ENCODE measurements around the gene FOXP3. TPM values are rescaled to one million over a fixed set of nuclear protein-coding genes. Genes with fewer than 3 reads are reported as not detected.

The FOXP3 gene
- total and polyA plus RNA-seq, 2 donors, result 1.9 to 5.5 TPM

DNA sequence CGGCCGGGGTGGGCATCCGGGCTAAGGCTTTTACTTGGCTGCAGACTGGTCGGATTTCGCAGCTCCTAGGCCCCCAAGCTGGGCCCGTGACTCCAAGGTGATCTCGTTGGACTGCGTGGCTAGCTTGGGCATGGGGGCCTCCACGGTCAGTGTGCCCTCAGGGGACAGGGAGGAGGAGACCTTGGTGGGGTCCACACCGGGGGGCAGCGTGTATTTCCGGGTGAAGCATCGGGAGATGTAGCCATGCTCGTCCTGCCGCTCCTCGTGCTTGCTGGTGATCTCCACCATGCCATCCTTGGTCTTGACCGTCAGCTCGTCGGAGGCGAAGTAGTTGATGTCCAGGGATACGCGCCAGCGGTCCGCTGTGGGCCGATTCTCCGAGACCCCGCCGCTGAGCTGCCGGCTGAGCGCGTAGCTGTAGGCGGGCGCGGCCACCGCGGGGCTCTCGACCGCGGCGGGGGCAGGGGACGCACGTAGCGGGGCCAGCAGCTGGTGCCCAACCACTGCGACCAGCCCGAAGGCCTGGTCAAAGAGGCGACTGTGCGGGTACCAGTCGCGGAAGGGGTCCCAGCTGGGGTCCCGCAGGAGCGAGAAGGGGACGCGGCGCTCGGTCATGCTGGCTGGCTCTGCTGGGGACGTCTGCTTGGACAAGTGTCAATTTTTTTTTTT is 30.5 kb downstream of the FOXP3 start:
- Histone ChIP-seq H3K36me3 (ENCODE audit: control insufficient read depth in 2 of 2, insufficient read depth in 2 of 2, low read length in 1 of 2) (peaks cover 0 to 3% of the 10 kb centered on the region in 2 donors), H3K4me1 (ENCODE audit: control insufficient read depth in 2 of 2, insufficient read depth in 2 of 2, low read length in 2 of 2) (peaks cover 6 to 40% of the 10 kb centered on the region in 2 donors), H3K9me3 (ENCODE audit: control insufficient read depth in 2 of 2, insufficient read depth in 1 of 2, low read length in 1 of 2) (peaks cover 0 to 11% of the 10 kb centered on the region in 2 donors), H3K27ac (ENCODE audit: low read depth in 1 of 2, low read length in 1 of 2) (peak overlapping the region in 1 of 2 donors; percentile 32), H3K27me3 (ENCODE audit: control insufficient read depth in 2 of 2, insufficient read depth in 1 of 2, low read length in 1 of 2) (peaks cover 0 to 5% of the 10 kb centered on the region in 2 donors), H3K4me3 (ENCODE audit: low read length in 2 of 2) (no peak overlapping the region)
- DNase-seq (ENCODE audit: low read depth in 6 of 9, low spot score in 9 of 9), result no peak
- 79% methylated on average over 55 of the region's 56 CpGs for WGBS

DNA sequence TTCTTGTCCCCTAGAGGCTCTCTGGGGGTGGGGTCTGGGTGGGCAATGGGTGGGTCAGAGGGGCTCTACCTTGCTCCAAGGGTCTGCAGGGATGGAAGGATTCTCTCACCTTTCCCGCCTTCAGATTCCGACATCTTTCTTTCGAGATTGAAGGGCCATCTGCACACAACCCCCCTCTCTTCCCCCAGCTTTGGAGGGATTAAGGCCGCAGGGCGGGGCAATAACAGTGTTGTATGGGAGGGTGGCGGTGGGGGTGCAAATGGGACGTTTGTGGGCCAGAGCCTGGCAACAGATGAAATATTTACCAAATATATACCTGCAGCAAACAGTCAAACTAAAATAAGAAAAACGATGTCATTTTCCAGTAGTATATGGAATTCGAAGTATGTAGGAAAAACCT is 31.3 kb downstream of the FOXP3 start, which contains the start of gene CACNA1F:
CACNA1F (minus strand) TSS at position 165 of the 400 bp plus-strand sequence; CDS start at position 134, 31 bp downstream.
- peak within 1 kb of the TSS in 1 of 2 donors; percentile 32 for H3K27ac ChIP-seq (ENCODE audit: low read depth in 1 of 2, low read length in 1 of 2)
- peaks cover 0 to 13% of the 10 kb centered on the region in 2 donors for H3K9me3 ChIP-seq (ENCODE audit: control insufficient read depth in 2 of 2, insufficient read depth in 1 of 2, low read length in 1 of 2)
- H3K4me3 ChIP-seq (ENCODE audit: low read length in 2 of 2), result no peak within 1 kb of the TSS
- DNase-seq (ENCODE audit: low read depth in 6 of 9, low spot score in 9 of 9), result no peak
- 90% methylated on average over 9 of the region's 9 CpGs for WGBS
- H3K27me3 ChIP-seq (ENCODE audit: control insufficient read depth in 2 of 2, insufficient read depth in 1 of 2, low read length in 1 of 2), result peaks cover 0 to 5% of the 10 kb centered on the region in 2 donors
- no peaks in the 10 kb centered on the region for H3K36me3 ChIP-seq (ENCODE audit: control insufficient read depth in 2 of 2, insufficient read depth in 2 of 2, low read length in 1 of 2)
- peaks cover 6 to 40% of the 10 kb centered on the region in 2 donors for H3K4me1 ChIP-seq (ENCODE audit: control insufficient read depth in 2 of 2, insufficient read depth in 2 of 2, low read length in 2 of 2)

DNA sequence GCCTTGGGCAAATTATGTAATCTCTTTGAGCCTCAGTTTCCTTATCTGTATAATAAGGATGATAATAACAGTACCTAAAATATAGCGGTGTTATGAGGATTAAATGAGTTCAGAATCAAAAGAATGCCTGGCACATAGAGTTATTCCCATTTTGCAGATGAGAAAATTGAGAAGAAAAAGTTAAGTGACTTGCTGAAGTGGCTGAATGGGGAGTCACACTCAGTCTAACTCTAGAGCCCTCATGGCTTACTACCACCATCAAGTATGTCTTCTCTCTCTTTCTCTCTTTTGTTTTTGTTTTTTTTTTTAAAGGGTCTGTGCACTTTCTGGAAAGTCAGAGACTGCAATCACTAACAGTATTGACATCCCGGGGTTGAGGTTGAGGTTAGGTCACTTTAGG is 32.0 kb downstream of the FOXP3 start:
- Histone ChIP-seq H3K9me3 (ENCODE audit: control insufficient read depth in 2 of 2, insufficient read depth in 1 of 2, low read length in 1 of 2) (peaks cover 0 to 13% of the 10 kb centered on the region in 2 donors), H3K27ac (ENCODE audit: low read depth in 1 of 2, low read length in 1 of 2) (no peak overlapping the region), H3K4me3 (ENCODE audit: low read length in 2 of 2) (no peak overlapping the region), H3K36me3 (ENCODE audit: control insufficient read depth in 2 of 2, insufficient read depth in 2 of 2, low read length in 1 of 2) (no peaks in the 10 kb centered on the region), H3K27me3 (ENCODE audit: control insufficient read depth in 2 of 2, insufficient read depth in 1 of 2, low read length in 1 of 2) (peaks cover 0 to 5% of the 10 kb centered on the region in 2 donors), H3K4me1 (ENCODE audit: control insufficient read depth in 2 of 2, insufficient read depth in 2 of 2, low read length in 2 of 2) (peaks cover 6 to 40% of the 10 kb centered on the region in 2 donors)
- 94% methylated on average over 2 of the region's 2 CpGs for WGBS
- DNase-seq (ENCODE audit: low read depth in 6 of 9, low spot score in 9 of 9), result no peak

DNA sequence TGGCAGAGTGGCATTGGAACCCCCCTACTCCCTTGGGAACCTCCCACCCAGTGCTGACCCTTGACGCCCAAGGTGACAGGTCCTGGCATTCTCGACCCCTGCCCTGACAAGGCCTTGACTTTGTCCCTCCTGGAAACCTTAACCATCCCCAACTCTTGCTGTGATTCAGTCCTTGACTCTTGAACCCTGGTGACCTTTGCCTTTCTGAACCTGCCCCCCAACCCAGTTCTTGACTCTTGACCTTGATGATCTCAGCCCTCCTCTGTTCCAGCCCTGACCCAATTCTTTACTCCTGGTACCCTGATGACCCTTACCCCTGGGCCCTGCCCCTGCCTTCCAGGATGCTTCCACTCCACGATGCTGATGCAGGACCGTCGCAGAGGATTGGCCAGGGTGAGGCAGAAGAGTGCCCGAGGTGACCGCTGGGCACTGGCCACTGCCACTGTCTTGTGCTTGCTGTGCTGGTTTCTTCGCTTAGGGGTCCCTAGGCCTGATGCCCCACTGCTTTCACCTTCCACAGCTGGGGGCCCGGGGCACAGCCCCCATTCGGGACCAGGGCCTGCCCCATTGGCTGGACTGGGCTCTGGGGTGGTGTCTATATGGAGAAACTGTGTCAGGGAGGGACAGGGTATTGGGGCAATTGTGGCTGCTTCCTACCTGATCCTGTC is 33.0 kb downstream of the FOXP3 start:
- 98% methylated on average over 10 of the region's 10 CpGs for WGBS

DNA sequence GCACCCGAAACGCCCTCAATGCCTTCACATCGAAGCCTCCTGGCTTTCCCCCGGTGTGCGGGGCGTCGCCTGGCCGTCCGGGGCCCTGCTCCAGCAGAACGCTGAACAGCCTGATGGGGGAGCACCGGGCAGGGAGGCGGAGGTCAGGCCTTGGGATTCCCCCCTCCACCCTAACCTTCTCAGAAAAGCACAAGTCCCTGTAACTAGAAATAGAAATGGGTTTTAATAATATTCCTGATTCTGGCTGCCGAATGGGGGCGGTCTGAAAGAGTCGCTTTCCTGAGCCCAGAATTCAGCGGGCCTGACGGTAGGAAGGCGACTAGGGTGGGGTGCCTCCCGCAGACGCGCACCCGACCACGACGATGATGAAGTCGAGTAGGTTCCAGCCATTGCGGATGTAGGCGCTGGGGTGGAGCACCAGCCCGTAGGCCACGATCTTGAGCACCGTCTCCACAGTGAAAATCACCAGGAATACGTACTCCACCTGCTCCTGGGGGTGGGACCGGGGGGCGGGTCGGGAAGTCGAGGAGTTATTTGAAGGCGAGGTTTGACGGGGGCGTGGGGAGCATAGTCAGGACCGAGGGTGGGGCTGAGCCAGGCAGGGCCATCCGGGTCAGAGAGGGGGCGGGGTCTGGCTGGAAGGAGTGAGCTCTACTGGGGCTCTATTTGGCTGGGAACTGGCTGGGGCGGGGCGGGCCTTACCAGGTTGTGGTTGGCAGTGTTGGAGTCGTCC is 33.8 kb downstream of the FOXP3 start:
- no peaks in the 10 kb centered on the region for H3K36me3 ChIP-seq (ENCODE audit: control insufficient read depth in 2 of 2, insufficient read depth in 2 of 2, low read length in 1 of 2)
- H3K4me3 ChIP-seq (ENCODE audit: low read length in 2 of 2), result peak overlapping the region; percentile 44 to 45
- peaks cover 0 to 19% of the 10 kb centered on the region in 2 donors for H3K9me3 ChIP-seq (ENCODE audit: control insufficient read depth in 2 of 2, insufficient read depth in 1 of 2, low read length in 1 of 2)
- WGBS, result 4% methylated on average over 44 of the region's 44 CpGs
- peak in 5 of 9 donors; percentile 20 to 66 (median 39) for DNase-seq (ENCODE audit: low read depth in 6 of 9, low spot score in 9 of 9)
- H3K27me3 ChIP-seq (ENCODE audit: control insufficient read depth in 2 of 2, insufficient read depth in 1 of 2, low read length in 1 of 2), result peaks cover 0 to 11% of the 10 kb centered on the region in 2 donors
- H3K4me1 ChIP-seq (ENCODE audit: control insufficient read depth in 2 of 2, insufficient read depth in 2 of 2, low read length in 2 of 2), result peaks cover 3 to 29% of the 10 kb centered on the region in 2 donors
- peak overlapping the region; percentile 61 to 78 for H3K27ac ChIP-seq (ENCODE audit: low read depth in 1 of 2, low read length in 1 of 2)

More for the DNA sequence above, 33.0 kb downstream of the FOXP3 start:
- H3K36me3 ChIP-seq (ENCODE audit: control insufficient read depth in 2 of 2, insufficient read depth in 2 of 2, low read length in 1 of 2), result no peaks in the 10 kb centered on the region
- no peak overlapping the region for H3K27ac ChIP-seq (ENCODE audit: low read depth in 1 of 2, low read length in 1 of 2)
- DNase-seq (ENCODE audit: low read depth in 6 of 9, low spot score in 9 of 9), result no peak
- H3K4me3 ChIP-seq (ENCODE audit: low read length in 2 of 2), result no peak overlapping the region
- H3K9me3 ChIP-seq (ENCODE audit: control insufficient read depth in 2 of 2, insufficient read depth in 1 of 2, low read length in 1 of 2), result peaks cover 0 to 18% of the 10 kb centered on the region in 2 donors
- peaks cover 0 to 5% of the 10 kb centered on the region in 2 donors for H3K27me3 ChIP-seq (ENCODE audit: control insufficient read depth in 2 of 2, insufficient read depth in 1 of 2, low read length in 1 of 2)
- H3K4me1 ChIP-seq (ENCODE audit: control insufficient read depth in 2 of 2, insufficient read depth in 2 of 2, low read length in 2 of 2), result peaks cover 3 to 34% of the 10 kb centered on the region in 2 donors

DNA sequence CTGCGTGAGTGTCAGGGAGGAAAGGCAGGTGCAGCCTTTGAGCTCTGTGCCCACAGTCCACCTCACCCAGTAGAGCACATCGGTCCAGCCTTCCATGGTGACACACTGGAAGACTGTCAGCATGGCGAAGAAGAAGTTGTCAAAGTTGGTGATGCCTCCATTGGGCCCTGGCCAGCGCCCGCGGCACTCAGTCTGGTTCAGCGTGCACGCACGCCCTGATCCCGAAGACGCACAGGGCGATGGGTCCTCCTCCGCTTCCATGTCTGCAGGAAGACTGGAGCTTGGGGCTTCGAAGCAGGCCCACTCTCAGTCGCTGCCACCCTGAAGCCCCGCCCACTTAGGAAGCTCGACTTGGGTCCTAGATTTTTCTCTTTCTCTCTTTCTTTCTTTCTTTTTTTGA is 36.3 kb downstream of the FOXP3 start:
- Histone ChIP-seq H3K27ac (ENCODE audit: low read depth in 1 of 2, low read length in 1 of 2) (no peak overlapping the region), H3K36me3 (ENCODE audit: control insufficient read depth in 2 of 2, insufficient read depth in 2 of 2, low read length in 1 of 2) (no peaks in the 10 kb centered on the region), H3K27me3 (ENCODE audit: control insufficient read depth in 2 of 2, insufficient read depth in 1 of 2, low read length in 1 of 2) (peaks cover 0 to 13% of the 10 kb centered on the region in 2 donors), H3K4me1 (ENCODE audit: control insufficient read depth in 2 of 2, insufficient read depth in 2 of 2, low read length in 2 of 2) (peaks cover 3 to 20% of the 10 kb centered on the region in 2 donors), H3K9me3 (ENCODE audit: control insufficient read depth in 2 of 2, insufficient read depth in 1 of 2, low read length in 1 of 2) (peaks cover 0 to 19% of the 10 kb centered on the region in 2 donors), H3K4me3 (ENCODE audit: low read length in 2 of 2) (no peak overlapping the region)
- WGBS, result 94% methylated on average over 17 of the region's 17 CpGs
- no peak for DNase-seq (ENCODE audit: low read depth in 6 of 9, low spot score in 9 of 9)

DNA sequence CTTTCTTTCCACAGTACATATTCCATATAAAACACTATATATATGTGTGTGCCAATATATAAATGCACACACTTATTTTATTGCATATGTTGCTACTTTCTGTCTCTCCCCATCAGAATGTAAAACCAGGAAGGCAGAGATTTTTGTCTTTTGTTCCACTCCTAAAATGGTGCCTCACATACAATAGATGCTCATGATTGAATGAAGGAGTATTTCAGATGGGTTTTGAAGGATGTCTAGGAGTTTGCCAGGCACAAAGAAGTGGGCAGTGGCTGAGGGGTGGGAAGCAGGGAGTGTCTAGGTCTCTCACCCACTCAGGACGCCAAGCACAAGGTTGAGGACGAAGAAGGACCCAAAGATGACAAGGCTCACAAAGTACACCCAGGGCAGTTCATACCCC is 36.8 kb downstream of the FOXP3 start:
- H3K4me1 ChIP-seq (ENCODE audit: control insufficient read depth in 2 of 2, insufficient read depth in 2 of 2, low read length in 2 of 2), result peaks cover 3 to 16% of the 10 kb centered on the region in 2 donors
- DNase-seq (ENCODE audit: low read depth in 6 of 9, low spot score in 9 of 9), result no peak
- H3K4me3 ChIP-seq (ENCODE audit: low read length in 2 of 2), result no peak overlapping the region
- 98% methylated on average over 2 of the region's 2 CpGs for WGBS
- no peaks in the 10 kb centered on the region for H3K36me3 ChIP-seq (ENCODE audit: control insufficient read depth in 2 of 2, insufficient read depth in 2 of 2, low read length in 1 of 2)
- H3K27me3 ChIP-seq (ENCODE audit: control insufficient read depth in 2 of 2, insufficient read depth in 1 of 2, low read length in 1 of 2), result peaks cover 0 to 13% of the 10 kb centered on the region in 2 donors
- H3K9me3 ChIP-seq (ENCODE audit: control insufficient read depth in 2 of 2, insufficient read depth in 1 of 2, low read length in 1 of 2), result peaks cover 0 to 19% of the 10 kb centered on the region in 2 donors
- no peak overlapping the region for H3K27ac ChIP-seq (ENCODE audit: low read depth in 1 of 2, low read length in 1 of 2)

DNA sequence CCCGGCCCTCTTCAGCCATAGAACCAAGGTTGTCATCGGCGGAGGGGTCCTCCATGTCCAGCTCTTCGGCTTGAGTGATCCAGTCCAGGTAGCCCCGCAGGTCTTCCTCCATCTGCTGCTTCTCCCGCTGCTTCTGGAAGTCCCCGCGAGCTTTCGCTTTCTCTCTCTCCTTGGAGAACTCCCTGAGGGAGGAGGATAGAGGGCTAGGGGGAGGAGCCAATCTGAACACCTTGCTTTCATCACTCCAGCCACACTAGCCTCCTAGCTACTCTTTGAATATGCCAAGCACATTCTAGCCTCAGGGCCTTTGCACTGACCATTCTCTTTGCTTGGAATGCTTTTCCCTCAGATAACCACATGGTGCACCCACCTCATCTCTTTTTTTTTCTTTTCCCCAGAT is 37.6 kb downstream of the FOXP3 start:
- Histone ChIP-seq H3K4me1 (ENCODE audit: control insufficient read depth in 2 of 2, insufficient read depth in 2 of 2, low read length in 2 of 2) (peaks cover 3 to 16% of the 10 kb centered on the region in 2 donors), H3K27ac (ENCODE audit: low read depth in 1 of 2, low read length in 1 of 2) (no peak overlapping the region), H3K9me3 (ENCODE audit: control insufficient read depth in 2 of 2, insufficient read depth in 1 of 2, low read length in 1 of 2) (peaks cover 0 to 19% of the 10 kb centered on the region in 2 donors), H3K36me3 (ENCODE audit: control insufficient read depth in 2 of 2, insufficient read depth in 2 of 2, low read length in 1 of 2) (no peaks in the 10 kb centered on the region), H3K4me3 (ENCODE audit: low read length in 2 of 2) (no peak overlapping the region), H3K27me3 (ENCODE audit: control insufficient read depth in 2 of 2, insufficient read depth in 1 of 2, low read length in 1 of 2) (peaks cover 0 to 13% of the 10 kb centered on the region in 2 donors)
- over 99% methylated on average over 9 of the region's 9 CpGs for WGBS
- DNase-seq (ENCODE audit: low read depth in 6 of 9, low spot score in 9 of 9), result no peak

All from thymus (tissue), 11 donors.